AML-193 (cell line): ENCODE data around the gene RNF187.

Experiments used
- DNase-seq, 2 experiments: peaks; one replicate each; lab custom pipeline; 2025; lab: John Stamatoyannopoulos, UW

RNF187 gene

DNA sequence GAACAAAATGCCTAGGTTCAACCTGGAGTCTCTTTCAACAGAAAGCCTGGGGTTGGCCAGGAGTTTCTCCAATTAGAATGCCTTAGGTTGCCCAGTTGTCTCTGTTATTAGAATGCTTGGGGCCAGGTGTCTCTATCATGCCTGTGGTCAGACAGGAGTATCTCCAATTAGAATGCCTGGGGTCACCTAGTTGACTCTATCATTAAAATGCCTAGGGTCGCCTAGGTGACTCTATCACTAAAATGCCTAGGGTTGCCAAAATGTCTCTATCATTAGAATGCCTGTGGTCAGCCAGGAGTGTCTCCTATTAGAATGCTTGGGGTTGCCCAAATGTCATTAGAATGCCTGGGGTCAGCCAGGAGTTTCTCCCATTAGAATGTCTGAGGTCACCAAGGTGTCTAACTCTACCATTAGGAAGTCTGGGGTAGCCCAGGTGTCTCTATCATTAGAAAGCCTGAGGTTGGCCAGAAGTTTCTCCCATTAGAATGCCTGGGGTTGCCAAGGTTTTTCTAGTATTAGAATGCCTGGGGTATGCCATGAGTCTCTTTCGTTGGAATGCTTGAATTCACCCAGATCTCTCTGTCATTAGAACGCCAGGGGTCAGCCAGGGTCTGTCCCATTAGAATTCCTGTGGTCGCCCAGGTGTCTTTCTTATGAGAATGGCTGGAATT lies 57.9 kb downstream of the RNF187 start:
- DNase-seq, result no peak
